SU-DHL-6 (cell line): ENCODE data around the gene WDR19.

ENCODE experiments used
- CTCF ChIP-seq: fragments of 200-600 bp; sonication (generic); IDR thresholded peaks from one replicate; pipeline ENCODE4 v1.5.1; 2017; ENCODE audit warnings: antibody characterized with exemption, mild to moderate bottlenecking, low read length, moderate library complexity; ENCODE audit not compliant: insufficient read depth, poor library complexity, severe bottlenecking
- EZH2phosphoT487 ChIP-seq: fragments of 200-600 bp; sonication (generic), shearing (Covaris generic); conservative IDR thresholded peaks from 2 replicates; pipeline ENCODE4 v1.6.1; 2018; ENCODE audit warnings: mild to moderate bottlenecking, antibody characterized with exemption, low read length, moderate library complexity, mixed read lengths

DNA sequence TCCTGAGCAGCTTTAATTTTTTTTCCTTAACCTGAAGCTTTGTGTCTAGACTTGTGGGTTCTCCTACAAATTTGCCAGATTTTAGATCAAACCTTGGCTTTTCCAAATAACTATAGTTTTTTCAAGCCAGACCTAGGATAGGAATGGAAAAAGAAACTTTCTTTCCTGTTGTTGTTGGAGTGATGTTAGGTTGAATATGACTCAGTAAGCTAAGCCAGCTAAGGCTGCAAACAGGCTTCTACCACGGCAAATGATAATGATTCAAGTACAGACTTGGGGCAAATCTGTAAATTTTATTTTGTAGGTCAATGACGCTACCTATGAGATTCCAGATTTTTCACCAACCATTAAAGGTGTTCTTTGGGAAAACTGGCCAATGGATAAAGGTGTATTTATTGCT, 45.6 kb downstream of the WDR19 start:
- no peak for TF ChIP-seq CTCF
- no peak for TF ChIP-seq EZH2phosphoT487
